GM12878 (cell line): ENCODE results near the gene RPS6KA5. TPM values are rescaled to one million over a fixed set of nuclear protein-coding genes. Genes with fewer than 3 reads are reported as not detected.
"Not testable (repeated sequence)": the region's sequence is repeated elsewhere in the genome, so short reads cannot be mapped to it uniquely, and the experiment has no call there.

Source experiments
- ATAC-seq: fragments of 200-7000 bp; cut with Tn5 transposase; 3 replicates; pipeline ENCODE4 v1.9.1; 2020; ENCODE audit warnings: mild to moderate bottlenecking, moderate library complexity
- BruUV-seq: library from RNA; stranded (reverse); fragments of 400-500 nt; replicated peaks from 2 replicates; lab custom pipeline; 2021; lab: Mats Ljungman, UMichigan
- CTCF ChIA-PET: fragments of 300-600 bp; sonication (Branson Sonifier 250); formaldehyde crosslinking; extraction: SDS; loops from one replicate; lab custom pipeline; 2021; ENCODE audit warnings: inconsistent platforms; lab: Yijun Ruan, JAX
- POLR2A ChIA-PET: fragments of 350-600 bp; formaldehyde crosslinking; extraction: SDS; loops from one replicate; lab custom pipeline; 2021; ENCODE audit warnings: inconsistent platforms; lab: Charles Lee
- RAD21 ChIA-PET: fragments of 300-600 bp; sonication (Branson Sonifier 250); formaldehyde crosslinking; loops from one replicate; lab custom pipeline; 2023; ENCODE audit warnings: antibody characterized with exemption; ENCODE audit not compliant: unreplicated experiment; lab: Charles Lee
- SMC1A ChIA-PET: fragments of 300-600 bp; sonication (Branson Sonifier 250); formaldehyde crosslinking; loops from one replicate; lab custom pipeline; 2023; ENCODE audit not compliant: unreplicated experiment, uncharacterized antibody; lab: Charles Lee
- DNase-seq: peaks from one replicate; pipeline ENCODE4 v3.0.0-alpha.2; 2011; ENCODE audit warnings: low read depth, low spot score
- FAIRE-seq: peaks from 3 replicates; lab custom pipeline; 2011; peaks lifted over from hg19 to GRCh38; lab: Jason Lieb, UNC
- H2AFZ ChIP-seq: 2 replicates; pipeline ENCODE4 v1.6.0; 2011; ENCODE audit warnings: low read depth, low read length, control low read depth; ENCODE audit not compliant: control insufficient read depth
- H3K27ac ChIP-seq: 2 replicates; pipeline ENCODE4 v1.5.1; 2011; ENCODE audit warnings: control low read depth; ENCODE audit not compliant: control insufficient read depth, insufficient read depth
- H3K27me3 ChIP-seq, 2 experiments: replicated peaks in 1 of 2; 2 replicates each; pipeline versions ENCODE4 v1.6.0 to v1.6.1; 2011; ENCODE audit warnings: low read length in 1 of 2; ENCODE audit not compliant: control insufficient read depth in 2 of 2, insufficient read depth in 2 of 2
- H3K36me3 ChIP-seq, 2 experiments: 2 replicates each; pipeline ENCODE4 v1.5.1; 2011; ENCODE audit warnings: low read length in 1 of 2; ENCODE audit not compliant: control insufficient read depth in 2 of 2, insufficient read depth in 2 of 2
- H3K4me1 ChIP-seq: 2 replicates; pipeline ENCODE4 v1.6.1; 2011; ENCODE audit warnings: mild to moderate bottlenecking, low read length, moderate library complexity, mixed read lengths; ENCODE audit not compliant: control insufficient read depth, insufficient read depth
- H3K4me2 ChIP-seq: 2 replicates; pipeline ENCODE4 v1.6.0; 2011; ENCODE audit warnings: control low read depth; ENCODE audit not compliant: control insufficient read depth, insufficient read depth
- H3K4me3 ChIP-seq: fragments of 200-600 bp; sonication (generic); 2 replicates; pipeline ENCODE4 v1.5.1; 2016
- H3K79me2 ChIP-seq: 2 replicates; pipeline ENCODE4 v1.6.0; 2011; ENCODE audit warnings: low read length; ENCODE audit not compliant: control insufficient read depth, insufficient read depth
- H3K9ac ChIP-seq: 2 replicates; pipeline ENCODE4 v1.8.0; 2011; ENCODE audit warnings: low read length, control low read depth, mixed read lengths; ENCODE audit not compliant: control insufficient read depth, insufficient read depth
- H3K9me3 ChIP-seq: replicated peaks from 3 replicates; pipeline ENCODE4 v1.5.1; 2011; ENCODE audit warnings: mild to moderate bottlenecking, low read length; ENCODE audit not compliant: control insufficient read depth, insufficient read depth
- H4K20me1 ChIP-seq: 2 replicates; pipeline ENCODE4 v1.6.0; 2011; ENCODE audit not compliant: control insufficient read depth, insufficient read depth
- ATF7 ChIP-seq: fragments of 450-650 bp; IDR thresholded peaks from 2 replicates; pipeline ENCODE4 v1.6.1; 2016; ENCODE audit warnings: low read depth, mild to moderate bottlenecking
- BHLHE40 ChIP-seq, 2 experiments: fragments of 450-650 bp in 1 of 2; IDR thresholded peaks; 2 replicates each; pipeline ENCODE4 v1.6.1; 2011 to 2017; ENCODE audit warnings: low read depth in 2 of 2, borderline replicate concordance in 1 of 2, improper control_type of control experiment in 1 of 2, low read length in 1 of 2, mild to moderate bottlenecking in 1 of 2
- BRCA1 ChIP-seq: IDR thresholded peaks from 2 replicates; pipeline ENCODE4 v1.6.1; 2011; ENCODE audit warnings: low read depth, low read length, improper control_type of control experiment
- CHD4 ChIP-seq: fragments of 200-600 bp; sonication (generic); IDR thresholded peaks from 2 replicates; pipeline ENCODE4 v1.6.1; 2016; ENCODE audit warnings: mild to moderate bottlenecking
- CREB1 ChIP-seq: IDR thresholded peaks from 2 replicates; pipeline ENCODE4 v1.6.1; 2012; ENCODE audit warnings: low read depth, mild to moderate bottlenecking, inconsistent platforms
- CREM ChIP-seq: IDR thresholded peaks from 2 replicates; pipeline ENCODE4 v1.6.1; 2014; ENCODE audit warnings: antibody characterized with exemption, low read depth
- EED ChIP-seq: sonication (generic); IDR thresholded peaks from 2 replicates; pipeline ENCODE4 v1.6.1; 2016; ENCODE audit warnings: antibody characterized with exemption, low read depth
- EGR1 ChIP-seq, 2 experiments: IDR thresholded peaks; 1 replicate in 1 of 2; 2 replicates in 1 of 2; pipeline ENCODE4 v1.6.1; 2011 to 2012; ENCODE audit warnings: low read depth in 2 of 2, low read length in 2 of 2, borderline replicate concordance in 1 of 2, mild to moderate bottlenecking in 1 of 2, moderate library complexity in 1 of 2
- FOS ChIP-seq: IDR thresholded peaks from 3 replicates; pipeline ENCODE4 v1.6.1; 2011; ENCODE audit warnings: borderline replicate concordance; ENCODE audit not compliant: insufficient read length; ENCODE audit errors: extremely low read depth
- HCFC1 ChIP-seq: fragments of 150-350 bp; IDR thresholded peaks from 2 replicates; pipeline ENCODE4 v1.6.1; 2014; ENCODE audit warnings: low read length
- MTA2 ChIP-seq: fragments of 450-650 bp; IDR thresholded peaks from 2 replicates; pipeline ENCODE4 v1.6.1; 2016; ENCODE audit warnings: low read depth, mild to moderate bottlenecking, moderate library complexity
- NR2F1 ChIP-seq: fragments of 450-650 bp; conservative IDR thresholded peaks from 2 replicates; pipeline ENCODE4 v1.6.1; 2017; ENCODE audit warnings: mild to moderate bottlenecking
- RB1 ChIP-seq: fragments of 450-650 bp; formaldehyde crosslinking; IDR thresholded peaks from 2 replicates; pipeline ENCODE4 v1.6.1; 2017; ENCODE audit warnings: mild to moderate bottlenecking, borderline replicate concordance
- TAF1 ChIP-seq: IDR thresholded peaks from 2 replicates; pipeline ENCODE4 v1.6.1; 2011; ENCODE audit warnings: mild to moderate bottlenecking, low read depth, low read length, borderline replicate concordance
- TBL1XR1 ChIP-seq: IDR thresholded peaks from 2 replicates; pipeline ENCODE4 v1.6.1; 2012; ENCODE audit warnings: low read depth, low read length, improper control_type of control experiment
- TCF12 ChIP-seq: IDR thresholded peaks from 2 replicates; pipeline ENCODE4 v1.6.1; 2011; ENCODE audit warnings: low read depth, mild to moderate bottlenecking, low read length
- ZBTB40 ChIP-seq: fragments of 450-650 bp; IDR thresholded peaks from 2 replicates; pipeline ENCODE4 v1.6.1; 2016; ENCODE audit warnings: mild to moderate bottlenecking, moderate library complexity, borderline replicate concordance
- ZNF622 ChIP-seq: fragments of 450-650 bp; IDR thresholded peaks from 2 replicates; pipeline ENCODE4 v1.6.1; 2017; ENCODE audit warnings: mild to moderate bottlenecking, inconsistent platforms
- WGBS: methylation state at CpG from one replicate; pipeline ENCODE4 v1.1.6; 2016; ENCODE audit warnings: low lambda C conversion rate; ENCODE audit not compliant: insufficient replicate concordance, insufficient coverage; ENCODE audit errors: missing lambda C conversion rate; 5-methylcytosine and 5-hydroxymethylcytosine counted together
- in situ Hi-C: fragments of 300-500 bp; cut with MboI; formaldehyde crosslinking; loops from 9 replicates; pipeline ENCODE4 v1.14.3; 2018; ENCODE audit warnings: mixed read lengths
- intact Hi-C: fragments of 100-400 bp; cut with micrococcal nuclease; formaldehyde crosslinking; loops from one replicate; pipeline ENCODE4 v1.14.2; 2022; ENCODE audit not compliant: unreplicated experiment
- polyA plus RNA-seq, 11 experiments: library from polyadenylated mRNA; depleted of rRNA in 4 of 11; unstranded in 6 of 11; stranded (reverse) in 5 of 11; fragments of >200 nt; fragmentation: Nextera tagmentation in 4 of 11; fragmentation: Illumina TruSeq in 1 of 11; extraction: Ambion mirVana in 4 of 11; extraction: Trizol in 1 of 11; gene quantifications; 1 replicate in 1 of 11; 2 replicates in 10 of 11; pipeline versions ENCODE4 v1.2.1 to v1.2.3, GENCODE V29; 2011 to 2016; ENCODE audit warnings: inconsistent platforms in 2 of 11, missing spikeins in 2 of 11, low read depth in 1 of 11
- total RNA-seq, 4 experiments: library from RNA; depleted of rRNA in 3 of 4; stranded (reverse); fragments of >200 nt in 3 of 4; fragmentation: Illumina TruSeq in 1 of 4; extraction: Trizol in 1 of 4; gene quantifications; 2 replicates each; pipeline versions ENCODE4 v1.2.1 to v1.2.3, GENCODE V29; 2013 to 2021

The RPS6KA5 gene
- total and polyA plus RNA-seq, 10 of the 15 experiments (the other 5 are each of a cell fraction or from before 2014, with no cell fraction given), result 1.4 to 7.0 (median 3.7) TPM

DNA sequence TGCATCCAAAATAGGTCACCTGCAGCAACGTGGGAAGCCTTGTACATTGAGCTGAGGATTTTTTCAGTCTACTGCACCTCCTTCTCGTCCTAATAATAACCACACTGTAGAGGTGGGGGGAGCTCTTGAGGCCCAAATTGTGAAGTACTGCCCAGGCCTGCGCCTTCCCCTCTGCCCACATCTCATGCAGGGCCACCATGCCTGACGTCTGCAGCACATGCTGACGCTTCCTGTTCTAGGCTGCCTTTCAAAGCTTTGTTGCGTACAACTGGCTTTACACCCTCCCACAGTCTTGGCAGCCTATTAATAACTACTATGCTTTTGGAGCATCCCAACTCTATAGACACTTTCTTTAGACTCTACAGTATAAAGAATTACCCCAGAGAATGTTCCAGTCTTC is 217.7 kb downstream of the RPS6KA5 start:
- no TSS peak for BruUV-seq
- SMC1A ChIA-PET, result no interaction called here

DNA sequence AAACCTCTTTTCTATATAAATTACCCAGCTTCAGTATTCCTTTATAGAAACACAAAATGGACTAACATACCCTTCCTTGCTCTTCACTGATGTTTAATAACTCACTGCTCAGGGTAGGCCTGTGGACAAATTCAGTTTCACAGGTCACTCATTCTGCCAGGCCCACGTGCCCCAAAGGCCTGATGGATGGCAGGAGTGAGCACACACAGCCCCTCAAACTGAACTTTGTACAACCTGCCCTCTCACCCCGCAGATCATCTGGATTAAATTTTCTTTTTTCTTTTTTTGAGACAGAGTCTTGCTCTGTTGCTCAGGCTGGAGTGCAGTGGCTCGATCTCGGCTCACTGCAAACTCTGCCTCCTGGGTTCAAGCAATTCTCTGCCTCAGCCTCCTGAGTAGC is 219.8 kb downstream of the RPS6KA5 start:
- POLR2A ChIA-PET, in situ Hi-C loops, RAD21 ChIA-PET, H3K9me3 ChIP-seq, H4K20me1 ChIP-seq, H3K4me1 ChIP-seq, H3K27me3 ChIP-seq, intact Hi-C loops, BruUV-seq, H2AFZ ChIP-seq, DNase-seq, H3K27ac ChIP-seq, H3K4me2 ChIP-seq, CTCF ChIA-PET, H3K4me3 ChIP-seq, H3K79me2 ChIP-seq, H3K36me3 ChIP-seq, H3K9ac ChIP-seq, FAIRE-seq, ATAC-seq: not testable (repeated sequence)
- SMC1A ChIA-PET, result interaction anchor here (1.2 kb wide), 1 partner anchor 18 kb away, joined by 3 read pairs; no protein-coding TSS in a partner anchor
- WGBS, result 65% methylated on average over 4 of the region's 4 CpGs

More for the DNA sequence above, 217.7 kb downstream of the RPS6KA5 start:
- FAIRE-seq (no peak), ATAC-seq (no peak; the same call in 2 of the 3 replicates), DNase-seq (no peak)
- Histone ChIP-seq H3K27me3 (no peaks in the 10 kb centered on the region), H3K4me2 (no peak overlapping the region), H3K79me2 (no peaks in the 10 kb centered on the region), H3K9me3 (no peaks in the 10 kb centered on the region), H3K27ac (no peak overlapping the region), H3K4me3 (no peak overlapping the region), H3K4me1 (no peaks in the 10 kb centered on the region), H4K20me1 (no peaks in the 10 kb centered on the region), H3K36me3 (no peaks in the 10 kb centered on the region), H3K9ac (no peak overlapping the region), H2AFZ (no peak overlapping the region)
- TF ChIP-seq BHLHE40 (IDR thresholded peaks at IDR 0.05; ENCODE audit: borderline replicate concordance in 1 of 2, low read depth in 2 of 2, low read length in 1 of 2), result no peak
- TF ChIP-seq EED, result no peak
- no peak for TF ChIP-seq CREB1
- TF ChIP-seq TBL1XR1, result no peak
- no peak for TF ChIP-seq NR2F1
- TF ChIP-seq BRCA1, result no peak
- TF ChIP-seq EGR1 (IDR thresholded peaks at IDR 0.05; ENCODE audit: borderline replicate concordance in 1 of 2, low read depth in 2 of 2, low read length in 2 of 2), result no peak
- TF ChIP-seq CHD4, result no peak
- TF ChIP-seq ATF7, result no peak
- TF ChIP-seq TAF1, result no peak
- no peak for TF ChIP-seq HCFC1
- no peak for TF ChIP-seq TCF12
- no peak for TF ChIP-seq ZNF622
- TF ChIP-seq CREM, result no peak
- no peak for TF ChIP-seq MTA2
- no peak for TF ChIP-seq ZBTB40
- TF ChIP-seq FOS, result no peak
- no peak for TF ChIP-seq RB1
- CTCF ChIA-PET, result no interaction called here
- 17% methylated on average over 6 of the region's 6 CpGs for WGBS
- intact Hi-C loops, result no loop called here
- in situ Hi-C loops, result no loop called here
- RAD21 ChIA-PET, result no interaction called here
- POLR2A ChIA-PET, result no interaction called here
